GM23248 (cell line): ENCODE measurements around the gene MOGAT3. TPM values are rescaled to one million over a fixed set of nuclear protein-coding genes. Genes with fewer than 3 reads are reported as not detected.
A peak's percentile ranks its signal among the peaks of the same experiment; 100 is the strongest.

ENCODE experiments used
- DNase-seq: peaks from one replicate; pipeline ENCODE4 v3.0.0-alpha.2; 2015
- H2AFZ ChIP-seq: fragments of 200-600 bp; sonication (generic); 2 replicates; pipeline ENCODE4 v1.6.1; 2016; ENCODE audit warnings: antibody characterized with exemption
- H3F3A ChIP-seq: fragments of 200-600 bp; sonication (generic); 2 replicates; pipeline ENCODE4 v1.6.1; 2016; ENCODE audit warnings: mild to moderate bottlenecking, antibody characterized with exemption, mixed run types; ENCODE audit not compliant: insufficient read depth
- H3K27ac ChIP-seq: fragments of 200-600 bp; sonication (generic); 2 replicates; pipeline ENCODE4 v1.5.1; 2016; ENCODE audit warnings: mild to moderate bottlenecking
- H3K27me3 ChIP-seq: fragments of 200-600 bp; sonication (generic); replicated peaks from 2 replicates; pipeline ENCODE4 v1.6.1; 2016; ENCODE audit warnings: mild to moderate bottlenecking; ENCODE audit not compliant: insufficient read depth
- H3K36me3 ChIP-seq: fragments of 200-600 bp; sonication (generic); 2 replicates; pipeline ENCODE4 v1.6.1; 2016; ENCODE audit warnings: low read depth, mild to moderate bottlenecking
- H3K4me1 ChIP-seq: fragments of 200-600 bp; sonication (generic); 2 replicates; pipeline ENCODE4 v1.6.1; 2016; ENCODE audit warnings: mild to moderate bottlenecking; ENCODE audit not compliant: insufficient read depth
- H3K4me2 ChIP-seq: fragments of 200-600 bp; sonication (generic); one replicate; pipeline ENCODE4 v1.6.1; 2016; ENCODE audit warnings: mild to moderate bottlenecking; ENCODE audit not compliant: unreplicated experiment
- H3K4me3 ChIP-seq: fragments of 200-600 bp; sonication (generic); 2 replicates; pipeline ENCODE4 v1.5.1; 2016; ENCODE audit warnings: mild to moderate bottlenecking
- H3K79me2 ChIP-seq: fragments of 200-600 bp; sonication (generic); 2 replicates; pipeline ENCODE4 v1.6.1; 2016; ENCODE audit warnings: mild to moderate bottlenecking; ENCODE audit not compliant: insufficient read depth
- H3K9ac ChIP-seq: fragments of 200-600 bp; sonication (generic); 2 replicates; pipeline ENCODE4 v1.6.1; 2016; ENCODE audit warnings: mild to moderate bottlenecking
- H3K9me2 ChIP-seq: fragments of 200-600 bp; sonication (generic); 2 replicates; pipeline ENCODE4 v1.6.1; 2016; ENCODE audit warnings: mixed run types, mild to moderate bottlenecking, moderate library complexity; ENCODE audit not compliant: insufficient read depth
- H3K9me3 ChIP-seq: fragments of 200-600 bp; sonication (generic); one replicate; pipeline ENCODE4 v1.6.1; 2017; ENCODE audit warnings: low read depth
- H4K20me1 ChIP-seq: fragments of 200-600 bp; sonication (generic); 2 replicates; pipeline ENCODE4 v1.6.0; 2016; ENCODE audit not compliant: insufficient read depth
- EZH2 ChIP-seq: fragments of 200-600 bp; sonication (generic); IDR thresholded peaks from 2 replicates; pipeline ENCODE4 v1.6.1; 2018; ENCODE audit warnings: antibody characterized with exemption, mild to moderate bottlenecking; ENCODE audit not compliant: insufficient read depth, poor library complexity, severe bottlenecking
- EZH2phosphoT487 ChIP-seq: fragments of 200-600 bp; sonication (generic); IDR thresholded peaks from 2 replicates; pipeline ENCODE4 v1.6.1; 2018; ENCODE audit warnings: antibody characterized with exemption, moderate library complexity, mild to moderate bottlenecking, low read depth; ENCODE audit not compliant: insufficient read depth
- WGBS, 2 experiments: methylation state at CpG; one replicate each; pipeline ENCODE4 v1.1.6; 2015 to 2017; ENCODE audit warnings: low lambda C conversion rate in 2 of 2, low coverage in 1 of 2; ENCODE audit errors: missing lambda C conversion rate in 2 of 2; 5-methylcytosine and 5-hydroxymethylcytosine counted together
- in situ Hi-C: fragments of 300-500 bp; cut with MboI; formaldehyde crosslinking; loops from 2 replicates; pipeline ENCODE4 v1.15.0; 2020
- polyA plus RNA-seq: library from polyadenylated mRNA; unstranded; fragments of >200 nt; fragmentation: Nextera tagmentation; extraction: Ambion mirVana; gene quantifications from 2 replicates; pipeline ENCODE4 v1.2.1, GENCODE V29; 2016
- total RNA-seq: library from RNA; depleted of rRNA; stranded (reverse); fragments of >200 nt; shearing (Covaris generic); gene quantifications from 2 replicates; pipeline ENCODE4 v1.2.3, GENCODE V29; 2014

The MOGAT3 gene
- total and polyA plus RNA-seq, 2 experiments from 2014 or later, result not detected

- H3K4me1 ChIP-seq, result 0 out of 2 replicates have a peak, but pooled peaks cover 2% of the 10 kb centered on the region
- peaks cover 62% of the 10 kb centered on the region for H3K27me3 ChIP-seq
- no peaks in the 10 kb centered on the region for H3K36me3 ChIP-seq
- H2AFZ ChIP-seq, result no peak overlapping the region
- no peak overlapping the region for H3K9ac ChIP-seq
- in situ Hi-C loops, result no loop called here
- WGBS, 2 experiments, result 3 to 4% methylated on average over 17 of the region's 17 CpGs
- peaks cover 9% of the 10 kb centered on the region; the same call in 1 of the 2 replicates for H3F3A ChIP-seq
- no peaks in the 10 kb centered on the region for H3K9me3 ChIP-seq
- H3K4me2 ChIP-seq, result no peak overlapping the region
- H3K27ac ChIP-seq, result no peak overlapping the region
- TF ChIP-seq EZH2phosphoT487, result peak; percentile 62; the same call in 1 of the 2 replicates
- no peak for TF ChIP-seq EZH2
- H3K79me2 ChIP-seq, result no peaks in the 10 kb centered on the region
- H4K20me1 ChIP-seq, result no peaks in the 10 kb centered on the region
- no peak for DNase-seq
- no peaks in the 10 kb centered on the region for H3K9me2 ChIP-seq
- H3K4me3 ChIP-seq, result no peak overlapping the region
These were observed 30.0 kb downstream of the MOGAT3 start for GRCh38 chr7:101170617-101171441.

GRCh38 chr7:101169838-101170551 is 30.8 kb downstream of the MOGAT3 start:
- Histone ChIP-seq H4K20me1 (no peaks in the 10 kb centered on the region), H3K4me2 (no peak overlapping the region), H3K4me1 (0 out of 2 replicates have a peak, but pooled peaks cover 5% of the 10 kb centered on the region), H3F3A (peaks cover 9% of the 10 kb centered on the region; the same call in 1 of the 2 replicates), H3K9me3 (no peaks in the 10 kb centered on the region), H3K27me3 (peaks cover 54% of the 10 kb centered on the region), H3K9me2 (no peaks in the 10 kb centered on the region), H3K79me2 (no peaks in the 10 kb centered on the region), H3K4me3 (no peak overlapping the region), H3K36me3 (no peaks in the 10 kb centered on the region), H3K27ac (no peak overlapping the region), H2AFZ (no peak overlapping the region), H3K9ac (no peak overlapping the region)
- peak; percentile 80 for DNase-seq
- 1% methylated on average over 32 to 33 of the region's 33 CpGs for WGBS, 2 experiments
- in situ Hi-C loops, result no loop called here
- TF ChIP-seq EZH2, result peak; percentile 39
- TF ChIP-seq EZH2phosphoT487, result no peak

- no peaks in the 10 kb centered on the region for H3K79me2 ChIP-seq
- no peak overlapping the region for H3K4me3 ChIP-seq
- in situ Hi-C loops, result no loop called here
- peaks cover 9% of the 10 kb centered on the region; the same call in 1 of the 2 replicates for H3F3A ChIP-seq
- H4K20me1 ChIP-seq, result no peaks in the 10 kb centered on the region
- no peaks in the 10 kb centered on the region for H3K9me3 ChIP-seq
- WGBS, 2 experiments, result 4 to 6% methylated on average over 15 to 18 of the region's 18 CpGs
- H3K4me2 ChIP-seq, result no peak overlapping the region
- peaks cover 49% of the 10 kb centered on the region for H3K27me3 ChIP-seq
- H3K27ac ChIP-seq, result no peak overlapping the region
- H3K9ac ChIP-seq, result no peak overlapping the region
- TF ChIP-seq EZH2 (no peak), EZH2phosphoT487 (no peak)
- 0 out of 2 replicates have a peak, but pooled peaks cover 5% of the 10 kb centered on the region for H3K4me1 ChIP-seq
- H2AFZ ChIP-seq, result no peak overlapping the region
- no peaks in the 10 kb centered on the region for H3K36me3 ChIP-seq
- no peaks in the 10 kb centered on the region for H3K9me2 ChIP-seq
- no peak for DNase-seq
These were observed 31.6 kb downstream of the MOGAT3 start for GRCh38 chr7:101169110-101169837.

GRCh38 chr7:101168412-101169049 is 32.3 kb downstream of the MOGAT3 start:
- Histone ChIP-seq H3K27me3 (peaks cover 45% of the 10 kb centered on the region), H3F3A (peaks cover 9% of the 10 kb centered on the region; the same call in 1 of the 2 replicates), H3K4me3 (no peak overlapping the region), H3K4me2 (no peak overlapping the region), H4K20me1 (no peaks in the 10 kb centered on the region), H3K36me3 (no peaks in the 10 kb centered on the region), H3K9me3 (no peaks in the 10 kb centered on the region), H2AFZ (no peak overlapping the region), H3K9me2 (no peaks in the 10 kb centered on the region), H3K9ac (no peak overlapping the region), H3K27ac (no peak overlapping the region), H3K79me2 (no peaks in the 10 kb centered on the region), H3K4me1 (0 out of 2 replicates have a peak, but pooled peaks cover 5% of the 10 kb centered on the region)
- in situ Hi-C loops, result no loop called here
- no peak for DNase-seq
- 1 to 2% methylated on average over 6 of the region's 6 CpGs for WGBS, 2 experiments
- no peak for TF ChIP-seq EZH2
- TF ChIP-seq EZH2phosphoT487, result no peak
